ENCODE data around the gene POLR3A. TPM values are rescaled to one million over a fixed set of nuclear protein-coding genes. Genes with fewer than 3 reads are reported as not detected.

The POLR3A gene
- polyA plus RNA-seq, 1 donor from 2014 or later: 15.6 TPM

DNA sequence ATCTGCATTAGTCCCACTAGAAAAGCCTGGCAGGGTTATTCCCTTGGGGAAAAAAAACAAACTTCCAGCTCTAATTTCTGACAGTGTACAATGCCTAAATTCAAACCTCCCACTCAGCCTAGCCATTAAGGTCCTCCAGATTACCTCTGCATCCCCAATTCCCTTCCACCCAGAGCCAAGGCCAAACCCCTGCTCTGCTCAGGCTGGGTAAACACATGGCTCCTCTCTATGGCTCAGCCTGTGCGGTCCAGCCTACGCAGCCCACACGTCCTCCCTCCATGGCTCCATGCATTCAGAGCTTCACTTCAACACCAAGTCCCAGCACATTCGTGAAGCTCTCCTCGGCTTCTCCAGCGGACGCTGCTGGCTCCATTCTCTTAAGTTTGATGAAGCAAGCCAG is 107.9 kb downstream of the POLR3A start:
- Histone ChIP-seq H3F3A (ENCODE audit: insufficient read depth, low read length, poor library complexity, severe bottlenecking) (no peaks in the 10 kb centered on the region), H3K9ac (ENCODE audit: low read length) (no peak overlapping the region), H3K27me3 (ENCODE audit: insufficient read depth, low read depth, low read length) (no peaks in the 10 kb centered on the region), H4K20me1 (ENCODE audit: insufficient read depth) (no peaks in the 10 kb centered on the region), H3K79me2 (replicated peaks; ENCODE audit: insufficient read depth, low read length) (peaks cover 92% of the 10 kb centered on the region), H3K4me3 (ENCODE audit: low read length) (no peak overlapping the region), H2AFZ (ENCODE audit: low read depth, low read length) (no peak overlapping the region), H3K9me3 (ENCODE audit: low read length) (no peaks in the 10 kb centered on the region), H3K36me3 (ENCODE audit: insufficient read depth, low read length) (no peaks in the 10 kb centered on the region), H3K9me2 (ENCODE audit: insufficient read depth, low read length) (no peaks in the 10 kb centered on the region), H3K27ac (ENCODE audit: low read length) (no peak overlapping the region), H3K4me2 (ENCODE audit: low read length) (no peak overlapping the region)
- TF ChIP-seq REST (IDR thresholded peaks at IDR 0.05; ENCODE audit: borderline replicate concordance) (no peak), POLR2AphosphoS5 (IDR thresholded peaks at IDR 0.05) (no peak), EZH2 (IDR thresholded peaks at IDR 0.05; ENCODE audit: borderline replicate concordance, insufficient read depth, low read length, poor library complexity, severe bottlenecking) (no peak), RAD21 (conservative IDR thresholded peaks at IDR 0.05) (no peak), MXI1 (conservative IDR thresholded peaks at IDR 0.05; ENCODE audit: poor library complexity, severe bottlenecking) (no peak), SMC3 (conservative IDR thresholded peaks at IDR 0.05; ENCODE audit: poor library complexity) (no peak), EP300 (conservative IDR thresholded peaks at IDR 0.05; ENCODE audit: poor library complexity, severe bottlenecking) (no peak), TAF1 (IDR thresholded peaks at IDR 0.05; ENCODE audit: low read depth) (no peak)
- TF ChIP-seq, protein P1, sequence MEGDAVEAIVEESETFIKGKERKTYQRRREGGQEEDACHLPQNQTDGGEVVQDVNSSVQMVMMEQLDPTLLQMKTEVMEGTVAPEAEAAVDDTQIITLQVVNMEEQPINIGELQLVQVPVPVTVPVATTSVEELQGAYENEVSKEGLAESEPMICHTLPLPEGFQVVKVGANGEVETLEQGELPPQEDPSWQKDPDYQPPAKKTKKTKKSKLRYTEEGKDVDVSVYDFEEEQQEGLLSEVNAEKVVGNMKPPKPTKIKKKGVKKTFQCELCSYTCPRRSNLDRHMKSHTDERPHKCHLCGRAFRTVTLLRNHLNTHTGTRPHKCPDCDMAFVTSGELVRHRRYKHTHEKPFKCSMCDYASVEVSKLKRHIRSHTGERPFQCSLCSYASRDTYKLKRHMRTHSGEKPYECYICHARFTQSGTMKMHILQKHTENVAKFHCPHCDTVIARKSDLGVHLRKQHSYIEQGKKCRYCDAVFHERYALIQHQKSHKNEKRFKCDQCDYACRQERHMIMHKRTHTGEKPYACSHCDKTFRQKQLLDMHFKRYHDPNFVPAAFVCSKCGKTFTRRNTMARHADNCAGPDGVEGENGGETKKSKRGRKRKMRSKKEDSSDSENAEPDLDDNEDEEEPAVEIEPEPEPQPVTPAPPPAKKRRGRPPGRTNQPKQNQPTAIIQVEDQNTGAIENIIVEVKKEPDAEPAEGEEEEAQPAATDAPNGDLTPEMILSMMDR (IDR thresholded peaks at IDR 0.05; ENCODE audit: poor library complexity, severe bottlenecking): no peak

GRCh38 chr10:77920495-77920894 is 108.8 kb downstream of the POLR3A start:
- no peak overlapping the region for H3K4me3 ChIP-seq (ENCODE audit: low read length)
- H3K9me3 ChIP-seq (ENCODE audit: low read length): no peaks in the 10 kb centered on the region
- no peak overlapping the region for H3K9ac ChIP-seq (ENCODE audit: low read length)
- TF ChIP-seq, protein P1 (IDR thresholded peaks at IDR 0.05; ENCODE audit: poor library complexity, severe bottlenecking): no peak
- TF ChIP-seq TAF1 (IDR thresholded peaks at IDR 0.05; ENCODE audit: low read depth): no peak
- TF ChIP-seq MXI1 (conservative IDR thresholded peaks at IDR 0.05; ENCODE audit: poor library complexity, severe bottlenecking): no peak
- no peak for TF ChIP-seq EP300 (conservative IDR thresholded peaks at IDR 0.05; ENCODE audit: poor library complexity, severe bottlenecking)
- no peak for TF ChIP-seq RAD21 (conservative IDR thresholded peaks at IDR 0.05)
- TF ChIP-seq REST (IDR thresholded peaks at IDR 0.05; ENCODE audit: borderline replicate concordance): no peak
- no peak for TF ChIP-seq EZH2 (IDR thresholded peaks at IDR 0.05; ENCODE audit: borderline replicate concordance, insufficient read depth, low read length, poor library complexity, severe bottlenecking)
- no peak for TF ChIP-seq SMC3 (conservative IDR thresholded peaks at IDR 0.05; ENCODE audit: poor library complexity)
- H3F3A ChIP-seq (ENCODE audit: insufficient read depth, low read length, poor library complexity, severe bottlenecking): no peaks in the 10 kb centered on the region
- peaks cover 95% of the 10 kb centered on the region for H3K79me2 ChIP-seq (replicated peaks; ENCODE audit: insufficient read depth, low read length)
- no peaks in the 10 kb centered on the region for H3K9me2 ChIP-seq (ENCODE audit: insufficient read depth, low read length)
- H2AFZ ChIP-seq (ENCODE audit: low read depth, low read length): no peak overlapping the region
- no peaks in the 10 kb centered on the region for H3K36me3 ChIP-seq (ENCODE audit: insufficient read depth, low read length)
- no peaks in the 10 kb centered on the region for H4K20me1 ChIP-seq (ENCODE audit: insufficient read depth)
- no peak overlapping the region for H3K27ac ChIP-seq (ENCODE audit: low read length)
- H3K4me2 ChIP-seq (ENCODE audit: low read length): no peak overlapping the region
- H3K27me3 ChIP-seq (ENCODE audit: insufficient read depth, low read depth, low read length): no peaks in the 10 kb centered on the region

Measured in neural cell (in vitro differentiated cells).